K562 (cell line): ENCODE results near the gene BEST2. TPM values are rescaled to one million over a fixed set of nuclear protein-coding genes. Genes with fewer than 3 reads are reported as not detected.
A peak's percentile ranks its signal among the peaks of the same experiment; 100 is the strongest.

Source experiments
- ARNT ChIP-seq, 2 experiments: fragments of 450-650 bp; IDR thresholded peaks; 2 replicates each; pipeline ENCODE4 v1.6.1; 2016; ENCODE audit warnings: mild to moderate bottlenecking in 1 of 2
- CBFA2T2 ChIP-seq: fragments of 450-650 bp; conservative IDR thresholded peaks from 2 replicates; pipeline ENCODE4 v1.6.1; 2017; ENCODE audit warnings: mild to moderate bottlenecking
- EWSR1 ChIP-seq: fragments of 450-650 bp; IDR thresholded peaks from 2 replicates; pipeline ENCODE4 v1.6.1; 2018; ENCODE audit warnings: borderline replicate concordance, mild to moderate bottlenecking, low read depth, moderate library complexity; ENCODE audit not compliant: partially characterized antibody
- HCFC1 ChIP-seq: IDR thresholded peaks from 2 replicates; pipeline ENCODE4 v1.6.1; 2012; ENCODE audit warnings: low read depth, low read length, improper control_type of control experiment
- KAT7 ChIP-seq: sonication (generic); formaldehyde crosslinking; IDR thresholded peaks from 2 replicates; pipeline ENCODE4 v1.8.0; 2022; ENCODE audit warnings: missing genetic modification reagents, mild to moderate bottlenecking, borderline replicate concordance
- MTA3 ChIP-seq: fragments of 450-650 bp; formaldehyde crosslinking; IDR thresholded peaks from 2 replicates; pipeline ENCODE4 v1.6.1; 2017; ENCODE audit warnings: mild to moderate bottlenecking, borderline replicate concordance
- NR2C2 ChIP-seq, 2 experiments: fragments of 200-800 bp in 1 of 2; sonication (Bioruptor generic) in 1 of 2; sonication (generic) in 1 of 2; formaldehyde crosslinking in 1 of 2; IDR thresholded peaks; 2 replicates each; pipeline versions ENCODE4 v1.6.1 to v1.8.0; 2016 to 2022; ENCODE audit warnings: mild to moderate bottlenecking in 1 of 2, missing compliant biosample characterization in 1 of 2, missing genetic modification characterization in 1 of 2, missing genetic modification reagents in 1 of 2
- PHB2 ChIP-seq: fragments of 450-650 bp; IDR thresholded peaks from 2 replicates; pipeline ENCODE4 v1.6.1; 2017; ENCODE audit warnings: low read depth
- PTRF ChIP-seq: fragments of 450-650 bp; IDR thresholded peaks from 2 replicates; pipeline ENCODE4 v1.6.1; 2016; ENCODE audit warnings: mild to moderate bottlenecking, missing genetic modification characterization, missing compliant biosample characterization
- RAD51 ChIP-seq: fragments of 450-650 bp; IDR thresholded peaks from 2 replicates; pipeline ENCODE4 v1.7.1; 2016; ENCODE audit warnings: low read depth, mild to moderate bottlenecking, borderline replicate concordance
- RBM39 ChIP-seq: fragments of 200-400 bp; formaldehyde crosslinking; optimal IDR thresholded peaks from 2 replicates; pipeline ENCODE3; 2018; ENCODE audit warnings: low read depth, low read length
- SRSF7 ChIP-seq: fragments of 200-400 bp; formaldehyde crosslinking; optimal IDR thresholded peaks from 2 replicates; pipeline ENCODE3; 2017; ENCODE audit warnings: mild to moderate bottlenecking, low read depth, low read length
- STAT5A ChIP-seq: IDR thresholded peaks from 2 replicates; pipeline ENCODE4 v1.6.1; 2012; ENCODE audit warnings: low read length, inconsistent platforms, borderline replicate concordance
- ZBTB43 ChIP-seq: sonication (generic); formaldehyde crosslinking; IDR thresholded peaks from 2 replicates; pipeline ENCODE4 v1.8.0; 2023; ENCODE audit warnings: mild to moderate bottlenecking, missing genetic modification reagents
- ZNF143 ChIP-seq: sonication (generic); formaldehyde crosslinking; IDR thresholded peaks from 2 replicates; pipeline ENCODE4 v1.9.0; 2022; ENCODE audit warnings: mild to moderate bottlenecking, missing genetic modification reagents
- ZNF589 ChIP-seq: fragments of 200-800 bp; sonication (Bioruptor generic); IDR thresholded peaks from 2 replicates; pipeline ENCODE4 v1.6.1; 2016; ENCODE audit warnings: low read depth, missing genetic modification characterization, missing compliant biosample characterization
- polyA plus RNA-seq, 8 experiments: library from polyadenylated mRNA; depleted of rRNA in 4 of 8; stranded (reverse) in 5 of 8; unstranded in 3 of 8; fragments of >200 nt; fragmentation: Nextera tagmentation in 2 of 8; fragmentation: Illumina TruSeq in 1 of 8; extraction: Ambion mirVana in 2 of 8; extraction: Trizol in 1 of 8; gene quantifications; 2 replicates each; pipeline versions ENCODE4 v1.2.1 to v1.2.3, GENCODE V29; 2011 to 2014; ENCODE audit warnings: inconsistent platforms in 1 of 8, missing spikeins in 1 of 8
- total RNA-seq, 7 experiments: library from RNA; depleted of rRNA in 6 of 7; stranded (reverse); fragments of >200 nt in 6 of 7; fragmentation: Illumina TruSeq in 2 of 7; extraction: Trizol in 2 of 7; gene quantifications; 2 replicates each; pipeline versions ENCODE4 v1.2.1 to v1.2.3, GENCODE V29; 2011 to 2021; ENCODE audit warnings: low replicate concordance in 1 of 7
- TF ChIP-seq, protein P1 (sequence below): fragments of 200-800 bp; sonication (Bioruptor generic); IDR thresholded peaks from 2 replicates; pipeline ENCODE4 v1.6.1; 2017; ENCODE audit warnings: missing genetic modification characterization, missing compliant biosample characterization
- TF ChIP-seq, protein P2 (sequence below): fragments of 250-450 bp; sonication (Bioruptor Pico); IDR thresholded peaks from 2 replicates; pipeline ENCODE4 v1.5.0; 2021
- TF ChIP-seq, protein P3 (sequence below): fragments of 450-650 bp; formaldehyde crosslinking; IDR thresholded peaks from 2 replicates; pipeline ENCODE4 v1.4.0; 2020; ENCODE audit warnings: mild to moderate bottlenecking, moderate library complexity
- TF ChIP-seq, protein P4 (sequence below), 3 experiments: fragments of 200-800 bp in 1 of 3; sonication (Bioruptor generic) in 1 of 3; sonication (generic) in 1 of 3; formaldehyde crosslinking in 1 of 3; IDR thresholded peaks; 2 replicates each; pipeline versions ENCODE4 v1.6.1 to v1.8.0; 2016 to 2022; ENCODE audit warnings: mild to moderate bottlenecking in 2 of 3, missing compliant biosample characterization in 2 of 3, missing genetic modification characterization in 2 of 3, missing genetic modification reagents in 1 of 3

BEST2 gene
- total and polyA plus RNA-seq, 9 of the 15 experiments (the other 6 are each of a cell fraction or from before 2014, with no cell fraction given): not detected

DNA sequence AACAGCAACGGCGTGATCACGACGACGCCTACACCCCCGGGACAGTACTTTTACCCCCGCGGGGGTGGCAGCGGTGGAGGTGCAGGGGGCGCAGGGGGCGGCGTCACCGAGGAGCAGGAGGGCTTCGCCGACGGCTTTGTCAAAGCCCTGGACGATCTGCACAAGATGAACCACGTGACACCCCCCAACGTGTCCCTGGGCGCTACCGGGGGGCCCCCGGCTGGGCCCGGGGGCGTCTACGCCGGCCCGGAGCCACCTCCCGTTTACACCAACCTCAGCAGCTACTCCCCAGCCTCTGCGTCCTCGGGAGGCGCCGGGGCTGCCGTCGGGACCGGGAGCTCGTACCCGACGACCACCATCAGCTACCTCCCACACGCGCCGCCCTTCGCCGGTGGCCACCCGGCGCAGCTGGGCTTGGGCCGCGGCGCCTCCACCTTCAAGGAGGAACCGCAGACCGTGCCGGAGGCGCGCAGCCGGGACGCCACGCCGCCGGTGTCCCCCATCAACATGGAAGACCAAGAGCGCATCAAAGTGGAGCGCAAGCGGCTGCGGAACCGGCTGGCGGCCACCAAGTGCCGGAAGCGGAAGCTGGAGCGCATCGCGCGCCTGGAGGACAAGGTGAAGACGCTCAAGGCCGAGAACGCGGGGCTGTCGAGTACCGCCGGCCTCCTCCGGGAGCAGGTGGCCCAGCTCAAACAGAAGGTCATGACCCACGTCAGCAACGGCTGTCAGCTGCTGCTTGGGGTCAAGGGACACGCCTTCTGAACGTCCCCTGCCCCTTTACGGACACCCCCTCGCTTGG lies 40.7 kb downstream of the BEST2 start (continued):
- TF ChIP-seq ZBTB43 (CRISPR knock-in tag) (no peak), MTA3 (peak; percentile 96), PHB2 (no peak), HCFC1 (no peak; the same call in 1 of the 2 replicates), PTRF (tag) (no peak), ZNF143 (CRISPR knock-in tag) (no peak), ZNF589 (CRISPR knock-in tag) (no peak), CBFA2T2 (peak; percentile 46; the same call in 1 of the 2 replicates), RBM39 (no peak), EWSR1 (no peak), KAT7 (CRISPR knock-in tag) (peak; percentile 66; the same call in 1 of the 2 replicates), STAT5A (no peak), SRSF7 (peak; percentile 38), NR2C2 (CRISPR knock-in tag; IDR thresholded peaks at IDR 0.05) (peak; percentile 90), NR2C2 (tag; IDR thresholded peaks at IDR 0.05) (peak; percentile 89), ARNT (IDR thresholded peaks at IDR 0.05) (no peak), RAD51 (peak; percentile 88)
- TF ChIP-seq, protein P1, sequence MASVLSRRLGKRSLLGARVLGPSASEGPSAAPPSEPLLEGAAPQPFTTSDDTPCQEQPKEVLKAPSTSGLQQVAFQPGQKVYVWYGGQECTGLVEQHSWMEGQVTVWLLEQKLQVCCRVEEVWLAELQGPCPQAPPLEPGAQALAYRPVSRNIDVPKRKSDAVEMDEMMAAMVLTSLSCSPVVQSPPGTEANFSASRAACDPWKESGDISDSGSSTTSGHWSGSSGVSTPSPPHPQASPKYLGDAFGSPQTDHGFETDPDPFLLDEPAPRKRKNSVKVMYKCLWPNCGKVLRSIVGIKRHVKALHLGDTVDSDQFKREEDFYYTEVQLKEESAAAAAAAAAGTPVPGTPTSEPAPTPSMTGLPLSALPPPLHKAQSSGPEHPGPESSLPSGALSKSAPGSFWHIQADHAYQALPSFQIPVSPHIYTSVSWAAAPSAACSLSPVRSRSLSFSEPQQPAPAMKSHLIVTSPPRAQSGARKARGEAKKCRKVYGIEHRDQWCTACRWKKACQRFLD (CRISPR knock-in tag): peak; percentile 51; the same call in 1 of the 2 replicates
- TF ChIP-seq, protein P2, sequence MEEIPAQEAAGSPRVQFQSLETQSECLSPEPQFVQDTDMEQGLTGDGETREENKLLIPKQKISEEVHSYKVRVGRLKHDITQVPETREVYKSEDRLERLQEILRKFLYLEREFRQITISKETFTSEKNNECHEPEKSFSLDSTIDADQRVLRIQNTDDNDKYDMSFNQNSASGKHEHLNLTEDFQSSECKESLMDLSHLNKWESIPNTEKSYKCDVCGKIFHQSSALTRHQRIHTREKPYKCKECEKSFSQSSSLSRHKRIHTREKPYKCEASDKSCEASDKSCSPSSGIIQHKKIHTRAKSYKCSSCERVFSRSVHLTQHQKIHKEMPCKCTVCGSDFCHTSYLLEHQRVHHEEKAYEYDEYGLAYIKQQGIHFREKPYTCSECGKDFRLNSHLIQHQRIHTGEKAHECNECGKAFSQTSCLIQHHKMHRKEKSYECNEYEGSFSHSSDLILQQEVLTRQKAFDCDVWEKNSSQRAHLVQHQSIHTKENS (CRISPR knock-in tag): no peak
- TF ChIP-seq, protein P3, sequence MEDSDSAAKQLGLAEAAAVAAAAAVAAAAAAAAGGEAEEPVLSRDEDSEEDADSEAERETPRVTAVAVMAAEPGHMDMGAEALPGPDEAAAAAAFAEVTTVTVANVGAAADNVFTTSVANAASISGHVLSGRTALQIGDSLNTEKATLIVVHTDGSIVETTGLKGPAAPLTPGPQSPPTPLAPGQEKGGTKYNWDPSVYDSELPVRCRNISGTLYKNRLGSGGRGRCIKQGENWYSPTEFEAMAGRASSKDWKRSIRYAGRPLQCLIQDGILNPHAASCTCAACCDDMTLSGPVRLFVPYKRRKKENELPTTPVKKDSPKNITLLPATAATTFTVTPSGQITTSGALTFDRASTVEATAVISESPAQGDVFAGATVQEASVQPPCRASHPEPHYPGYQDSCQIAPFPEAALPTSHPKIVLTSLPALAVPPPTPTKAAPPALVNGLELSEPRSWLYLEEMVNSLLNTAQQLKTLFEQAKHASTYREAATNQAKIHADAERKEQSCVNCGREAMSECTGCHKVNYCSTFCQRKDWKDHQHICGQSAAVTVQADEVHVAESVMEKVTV (CRISPR knock-in tag): no peak
- TF ChIP-seq, protein P4, sequence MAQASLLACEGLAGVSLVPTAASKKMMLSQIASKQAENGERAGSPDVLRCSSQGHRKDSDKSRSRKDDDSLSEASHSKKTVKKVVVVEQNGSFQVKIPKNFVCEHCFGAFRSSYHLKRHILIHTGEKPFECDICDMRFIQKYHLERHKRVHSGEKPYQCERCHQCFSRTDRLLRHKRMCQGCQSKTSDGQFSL (CRISPR knock-in tag; IDR thresholded peaks at IDR 0.05): no peak
- TF ChIP-seq, protein P4 (tag; IDR thresholded peaks at IDR 0.05): peak in 1 of 2 experiments; percentile 4; a peak in 1 of 4 replicates
